Activated CD8-positive, alpha-beta T cell treated with anti-CD3 and anti-CD28 coated beads for 36 hours (primary cell): ENCODE data around the gene ZBTB46. TPM values are rescaled to one million over a fixed set of nuclear protein-coding genes. Genes with fewer than 3 reads are reported as not detected.

Source experiments
- ATAC-seq: fragments of 200-7000 bp; cut with Tn5 transposase; one replicate; pipeline ENCODE4 v1.10.0; 2021; ENCODE audit warnings: mild to moderate bottlenecking, moderate library complexity
- CTCF ChIA-PET: fragments of 350-600 bp; sonication (Branson Sonifier 250); formaldehyde crosslinking; loops from one replicate; lab custom pipeline; 2021; ENCODE audit warnings: antibody characterized with exemption; lab: Charles Lee
- POLR2A ChIA-PET: fragments of 350-600 bp; sonication (Branson Sonifier 250); formaldehyde crosslinking; loops from one replicate; lab custom pipeline; 2021; ENCODE audit warnings: antibody characterized with exemption; lab: Charles Lee
- DNase-seq: peaks from one replicate; pipeline ENCODE4 v3.0.0-alpha.2; 2020
- H3K27ac Mint-ChIP-seq: one replicate; pipeline ENCODE4 v1.8.0; 2021; ENCODE audit warnings: mild to moderate bottlenecking, mixed read lengths
- H3K27me3 Mint-ChIP-seq: one replicate; pipeline ENCODE4 v1.8.0; 2021; ENCODE audit warnings: mixed read lengths
- H3K36me3 Mint-ChIP-seq: one replicate; pipeline ENCODE4 v1.8.0; 2021; ENCODE audit warnings: low read depth, mixed read lengths
- H3K4me1 Mint-ChIP-seq: one replicate; pipeline ENCODE4 v1.8.0; 2021; ENCODE audit warnings: low read depth, mixed read lengths
- H3K4me3 Mint-ChIP-seq: one replicate; pipeline ENCODE4 v1.8.0; 2021; ENCODE audit warnings: mild to moderate bottlenecking, moderate library complexity, mixed read lengths
- H3K9me3 Mint-ChIP-seq: one replicate; pipeline ENCODE4 v1.8.0; 2021; ENCODE audit warnings: mixed read lengths
- intact Hi-C: fragments of 100-400 bp; cut with micrococcal nuclease; formaldehyde crosslinking; loops from one replicate; pipeline ENCODE4 v1.10.0; 2022
- total RNA-seq, 2 experiments: library from RNA; stranded (reverse); gene quantifications; one replicate each; pipeline ENCODE4 v1.2.3, GENCODE V29; 2021
- TF ChIP-seq, protein P1 (sequence below): fragments of 200-600 bp; IDR thresholded peaks from one replicate; pipeline ENCODE4 v1.8.0; 2022; ENCODE audit warnings: antibody characterized with exemption, mild to moderate bottlenecking

Gene ZBTB46
- total RNA-seq, 2 experiments from 2014 or later: 0.31 to 0.38 TPM

DNA sequence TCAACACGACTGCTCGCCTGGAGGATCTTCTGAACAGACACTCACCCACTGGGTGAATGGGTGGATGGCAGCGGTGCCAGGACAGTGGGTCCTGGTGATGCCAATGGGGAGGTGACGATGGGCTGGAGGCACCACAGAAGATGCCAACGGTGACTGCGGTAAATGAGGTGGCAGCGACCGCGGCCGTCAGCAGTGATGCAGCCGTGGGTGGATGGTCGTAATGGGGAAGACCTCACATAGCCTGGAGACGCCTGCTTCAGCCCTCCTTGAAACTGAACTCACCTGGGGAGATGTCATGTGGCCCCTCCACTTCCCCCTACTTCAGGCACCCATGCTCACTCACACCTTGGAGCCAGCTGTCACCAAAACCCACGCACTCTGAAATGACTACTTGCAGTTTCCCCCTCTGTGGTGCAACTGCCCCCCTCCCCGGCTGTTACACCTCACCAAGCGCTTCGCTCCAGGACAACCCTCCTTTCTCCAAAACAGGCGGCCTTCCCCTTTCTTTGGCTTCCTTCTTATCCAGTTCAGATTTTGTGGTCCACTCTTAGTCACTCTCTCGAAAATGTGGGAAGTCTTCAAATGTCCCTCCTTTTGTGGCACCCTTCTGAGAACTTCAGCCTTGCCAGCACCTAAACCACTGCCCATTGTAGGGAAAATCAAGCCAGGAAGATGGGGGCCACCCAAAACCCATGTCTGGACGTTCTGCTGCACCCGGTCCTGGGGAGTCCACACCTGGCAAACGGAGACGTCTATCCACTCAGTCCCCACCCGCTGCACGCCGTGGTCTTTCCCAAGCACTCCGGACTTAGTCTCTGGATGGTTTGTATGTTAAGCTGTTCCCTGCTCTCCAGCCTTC lies 19.9 kb upstream of the ZBTB46 start:
- ChIA-PET CTCF (interaction anchor here (0.7 to 1.2 kb wide), 4 partner anchors 12 to 313 kb away, joined by 3 to 4 read pairs (median 3); no protein-coding TSS in a partner anchor), POLR2A (interaction anchor here (0.8 to 1.9 kb wide), 2 partner anchors 12 to 125 kb away, joined by 3 to 5 read pairs; no protein-coding TSS in a partner anchor)
- ATAC-seq: peak; percentile 92
- intact Hi-C loops: no loop called here
- TF ChIP-seq, protein P1, sequence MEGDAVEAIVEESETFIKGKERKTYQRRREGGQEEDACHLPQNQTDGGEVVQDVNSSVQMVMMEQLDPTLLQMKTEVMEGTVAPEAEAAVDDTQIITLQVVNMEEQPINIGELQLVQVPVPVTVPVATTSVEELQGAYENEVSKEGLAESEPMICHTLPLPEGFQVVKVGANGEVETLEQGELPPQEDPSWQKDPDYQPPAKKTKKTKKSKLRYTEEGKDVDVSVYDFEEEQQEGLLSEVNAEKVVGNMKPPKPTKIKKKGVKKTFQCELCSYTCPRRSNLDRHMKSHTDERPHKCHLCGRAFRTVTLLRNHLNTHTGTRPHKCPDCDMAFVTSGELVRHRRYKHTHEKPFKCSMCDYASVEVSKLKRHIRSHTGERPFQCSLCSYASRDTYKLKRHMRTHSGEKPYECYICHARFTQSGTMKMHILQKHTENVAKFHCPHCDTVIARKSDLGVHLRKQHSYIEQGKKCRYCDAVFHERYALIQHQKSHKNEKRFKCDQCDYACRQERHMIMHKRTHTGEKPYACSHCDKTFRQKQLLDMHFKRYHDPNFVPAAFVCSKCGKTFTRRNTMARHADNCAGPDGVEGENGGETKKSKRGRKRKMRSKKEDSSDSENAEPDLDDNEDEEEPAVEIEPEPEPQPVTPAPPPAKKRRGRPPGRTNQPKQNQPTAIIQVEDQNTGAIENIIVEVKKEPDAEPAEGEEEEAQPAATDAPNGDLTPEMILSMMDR: no peak
- Mint-ChIP-seq H3K4me3 (no peak overlapping the region), H3K36me3 (no peaks in the 10 kb centered on the region), H3K4me1 (peaks cover 19% of the 10 kb centered on the region), H3K9me3 (no peaks in the 10 kb centered on the region), H3K27me3 (peaks cover 21% of the 10 kb centered on the region), H3K27ac (no peak overlapping the region)
- DNase-seq: peak; percentile 90

DNA sequence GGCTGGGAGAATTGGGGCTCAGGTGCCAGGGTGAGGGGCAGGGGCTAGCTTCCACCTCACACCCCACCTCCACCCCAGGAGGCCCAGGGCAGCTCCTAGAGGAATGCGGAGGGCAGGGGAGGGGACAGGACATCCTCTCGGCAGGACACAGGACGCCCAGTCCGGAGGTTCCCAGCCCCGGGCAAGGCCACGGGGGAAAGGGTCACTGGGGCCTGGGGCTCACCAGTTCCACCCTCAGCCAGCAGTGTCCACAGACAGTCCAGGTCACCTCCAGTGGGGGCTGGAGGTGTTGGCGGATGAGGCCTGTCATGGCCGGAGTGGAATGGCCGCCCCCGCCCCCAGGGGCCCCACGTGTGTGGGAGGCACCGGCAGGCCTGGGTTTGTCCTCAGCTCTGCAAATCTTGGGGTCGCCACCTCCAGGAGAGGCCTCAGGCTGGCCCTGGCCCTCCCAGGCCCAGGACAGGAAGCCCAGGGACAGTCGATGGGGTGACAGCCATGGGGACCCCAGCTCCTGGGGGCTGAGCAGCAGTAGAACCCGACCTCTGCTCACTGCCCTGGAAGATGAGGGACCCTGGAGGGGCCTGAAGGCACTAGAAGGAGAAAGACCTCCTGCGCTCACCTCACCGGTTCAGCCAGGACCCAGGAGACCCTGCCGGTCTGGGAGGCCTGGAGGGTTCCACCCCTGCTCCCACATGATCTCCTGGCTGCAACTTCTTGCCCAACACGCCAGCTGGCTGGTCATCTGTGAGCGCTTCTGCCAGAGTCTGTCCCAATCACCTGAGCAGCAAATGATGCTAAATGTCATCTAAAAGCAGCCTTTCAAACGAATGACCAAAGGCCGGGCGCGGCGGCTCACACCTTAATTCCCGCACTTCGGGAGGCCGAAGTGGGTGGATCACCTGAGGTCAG lies 17.2 kb upstream of the ZBTB46 start:
- ATAC-seq (no peak), DNase-seq (no peak)
- Mint-ChIP-seq H3K4me1 (peaks cover 22% of the 10 kb centered on the region), H3K27ac (no peak overlapping the region), H3K27me3 (peaks cover 40% of the 10 kb centered on the region), H3K9me3 (no peaks in the 10 kb centered on the region), H3K4me3 (no peak overlapping the region), H3K36me3 (no peaks in the 10 kb centered on the region)
- TF ChIP-seq, protein P1: no peak
- POLR2A ChIA-PET: no interaction called here
- intact Hi-C loops: no loop called here
- CTCF ChIA-PET: no interaction called here

- no peaks in the 10 kb centered on the region for H3K9me3 Mint-ChIP-seq
- TF ChIP-seq, protein P1: no peak
- ATAC-seq (peak; percentile 17), DNase-seq (peak; percentile 33)
- intact Hi-C loops: no loop called here
- CTCF ChIA-PET: no interaction called here
- no peak overlapping the region for H3K27ac Mint-ChIP-seq
- POLR2A ChIA-PET: no interaction called here
- no peak overlapping the region for H3K4me3 Mint-ChIP-seq
- H3K27me3 Mint-ChIP-seq: peaks cover 42% of the 10 kb centered on the region
- no peaks in the 10 kb centered on the region for H3K36me3 Mint-ChIP-seq
- H3K4me1 Mint-ChIP-seq: peaks cover 22% of the 10 kb centered on the region
Observed at GRCh38 chr20:63847237-63848002, 16.4 kb upstream of the ZBTB46 start.

GRCh38 chr20:63846888-63847236 lies 15.8 kb upstream of the ZBTB46 start:
- ChIA-PET POLR2A (no interaction called here), CTCF (no interaction called here)
- TF ChIP-seq, protein P1: no peak
- ATAC-seq (no peak), DNase-seq (no peak)
- intact Hi-C loops: no loop called here
- Mint-ChIP-seq H3K9me3 (no peaks in the 10 kb centered on the region), H3K27me3 (peaks cover 43% of the 10 kb centered on the region), H3K4me3 (no peak overlapping the region), H3K27ac (no peak overlapping the region), H3K36me3 (no peaks in the 10 kb centered on the region), H3K4me1 (peaks cover 18% of the 10 kb centered on the region)
